MCF 10A (cell line): ENCODE measurements around the gene PLXNA1. TPM values are rescaled to one million over a fixed set of nuclear protein-coding genes. Genes with fewer than 3 reads are reported as not detected.

Experiments
- BruUV-seq: library from RNA; stranded (reverse); fragments of 400-500 nt; replicated peaks from 2 replicates; lab custom pipeline; 2021; lab: Mats Ljungman, UMichigan
- CTCF ChIA-PET: fragments of 300-600 bp; sonication (Branson Sonifier 250); formaldehyde crosslinking; extraction: SDS; loops from one replicate; lab custom pipeline; 2021; ENCODE audit warnings: antibody characterized with exemption, inconsistent platforms; lab: Yijun Ruan, JAX
- POLR2A ChIA-PET: fragments of 300-600, 350-650 bp; sonication (Branson Sonifier 250); formaldehyde crosslinking; extraction: SDS; loops from one replicate; lab custom pipeline; 2020; ENCODE audit warnings: antibody characterized with exemption, inconsistent platforms; lab: Yijun Ruan, JAX
- DNase-seq: peaks from one replicate; pipeline ENCODE4 v3.0.0-alpha.2; 2018; ENCODE audit not compliant: unreplicated experiment
- H3K27ac Mint-ChIP-seq: one replicate; pipeline ENCODE4 v1.8.0; 2022; ENCODE audit warnings: mild to moderate bottlenecking, low read depth, mixed read lengths; ENCODE audit not compliant: unreplicated experiment
- H3K27me3 Mint-ChIP-seq: one replicate; pipeline ENCODE4 v1.8.0; 2022; ENCODE audit warnings: mixed read lengths; ENCODE audit not compliant: insufficient read depth, unreplicated experiment
- H3K36me3 Mint-ChIP-seq: one replicate; pipeline ENCODE4 v1.8.0; 2022; ENCODE audit warnings: mild to moderate bottlenecking, moderate library complexity, mixed read lengths; ENCODE audit not compliant: insufficient read depth, unreplicated experiment
- H3K4me1 Mint-ChIP-seq: one replicate; pipeline ENCODE4 v1.8.0; 2022; ENCODE audit warnings: mixed read lengths; ENCODE audit not compliant: insufficient read depth, unreplicated experiment
- H3K4me3 Mint-ChIP-seq: one replicate; pipeline ENCODE4 v1.8.0; 2022; ENCODE audit warnings: mild to moderate bottlenecking, moderate library complexity, mixed read lengths; ENCODE audit not compliant: unreplicated experiment
- H3K9me3 Mint-ChIP-seq: one replicate; pipeline ENCODE4 v1.8.0; 2022; ENCODE audit warnings: mixed read lengths; ENCODE audit not compliant: unreplicated experiment
- CTCF ChIP-seq: fragments of 200-600 bp; IDR thresholded peaks from one replicate; pipeline ENCODE4 v1.8.0; 2022; ENCODE audit warnings: antibody characterized with exemption, mild to moderate bottlenecking; ENCODE audit not compliant: unreplicated experiment
- intact Hi-C: fragments of 100-400 bp; cut with micrococcal nuclease; formaldehyde crosslinking; loops from 2 replicates; pipeline ENCODE4 v1.14.1; 2022
- total RNA-seq: library from RNA; stranded (reverse); gene quantifications from 2 replicates; pipeline ENCODE4 v1.2.3, GENCODE V29; 2022

Gene PLXNA1
- total RNA-seq, 1 experiment from 2014 or later = 48.4 TPM

DNA sequence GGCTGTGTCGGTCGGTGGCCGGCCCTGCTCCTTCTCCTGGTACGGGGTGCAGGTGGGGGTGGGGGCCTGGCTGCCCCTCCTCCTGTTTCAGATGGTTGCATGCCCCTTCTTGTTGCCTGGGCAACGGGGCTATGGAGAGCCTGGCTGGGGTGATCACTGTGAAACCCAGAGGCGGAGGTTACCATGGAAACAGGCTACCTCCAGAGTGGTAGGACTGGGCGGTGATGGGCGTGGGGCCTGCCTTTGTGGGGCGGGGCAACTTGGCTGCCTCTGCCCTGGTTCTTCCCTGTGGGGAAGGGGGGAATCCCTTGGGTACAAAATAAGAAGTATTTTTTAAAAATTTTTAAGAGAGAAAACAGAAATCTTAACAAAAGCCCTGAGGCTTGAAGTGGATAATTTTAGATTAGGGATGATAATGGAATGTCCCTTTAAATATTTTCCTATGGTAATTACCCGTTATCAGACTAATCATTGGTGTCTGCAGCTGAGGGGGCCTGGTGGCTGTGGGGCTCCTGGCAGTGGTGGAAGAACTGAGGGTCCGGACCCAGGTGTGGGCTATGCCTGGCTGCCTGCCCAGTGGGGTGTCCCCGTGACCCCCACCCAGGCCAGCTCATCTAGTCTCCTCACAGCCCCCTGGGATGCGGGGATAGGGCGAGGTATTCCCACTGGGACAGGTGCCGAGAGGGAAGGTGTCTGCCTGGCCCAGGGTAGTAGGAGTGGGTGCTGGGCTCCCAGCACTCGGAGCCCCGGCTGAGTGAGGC is 32.5 kb downstream of the PLXNA1 start:
- H3K36me3 Mint-ChIP-seq = peaks cover 51% of the 10 kb centered on the region

DNA sequence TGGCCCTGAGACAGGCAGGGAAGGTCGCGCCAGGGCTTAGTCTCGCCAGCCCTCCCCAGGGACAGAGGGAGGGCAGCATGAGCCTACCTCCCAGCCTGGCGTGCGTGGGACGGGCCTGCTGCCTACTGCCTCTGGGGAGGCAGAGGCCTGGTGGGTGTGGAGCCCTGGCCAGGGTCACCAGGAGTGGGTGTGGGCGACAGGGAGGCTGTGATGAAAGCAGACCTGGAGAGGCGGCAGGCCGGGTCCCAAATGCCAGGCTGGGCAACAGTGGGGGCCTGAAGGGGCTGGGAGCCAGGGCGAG is 33.1 kb downstream of the PLXNA1 start:
- POLR2A ChIA-PET = no interaction called here
- H3K4me3 Mint-ChIP-seq = no peak overlapping the region

More for the DNA sequence above, 32.5 kb downstream of the PLXNA1 start:
- Mint-ChIP-seq H3K4me1 (peaks cover 16% of the 10 kb centered on the region), H3K27me3 (no peaks in the 10 kb centered on the region), H3K27ac (no peak overlapping the region), H3K9me3 (no peaks in the 10 kb centered on the region), H3K4me3 (no peak overlapping the region)
- TF ChIP-seq CTCF = no peak
- no peak for DNase-seq
- ChIA-PET CTCF (interaction anchor here (0.6 kb wide), 1 partner anchor 137 kb away, joined by 4 read pairs; no protein-coding TSS in a partner anchor), POLR2A (interaction anchor here (0.6 kb wide), 1 partner anchor 55 kb away, joined by 4 read pairs; no protein-coding TSS in a partner anchor)
- intact Hi-C loops = no loop called here
- no TSS peak for BruUV-seq

DNA sequence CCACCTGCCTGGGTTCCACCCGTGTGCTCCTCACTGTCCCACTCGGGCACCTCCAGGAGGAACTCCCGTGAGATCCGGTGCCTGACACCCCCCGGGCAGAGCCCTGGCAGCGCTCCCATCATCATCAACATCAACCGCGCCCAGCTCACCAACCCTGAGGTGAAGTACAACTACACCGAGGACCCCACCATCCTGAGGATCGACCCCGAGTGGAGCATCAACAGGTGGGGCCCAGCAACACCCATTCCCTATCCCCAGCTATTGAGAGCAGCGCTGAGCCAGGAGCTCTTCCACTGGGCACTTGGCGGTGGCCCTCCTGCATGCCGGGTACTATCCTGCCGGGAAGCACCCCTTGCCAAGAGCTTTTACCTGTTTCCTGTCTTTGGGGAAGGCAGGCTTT is 33.5 kb downstream of the PLXNA1 start:
- peaks cover 51% of the 10 kb centered on the region for H3K36me3 Mint-ChIP-seq
- no peak for TF ChIP-seq CTCF
- H3K4me1 Mint-ChIP-seq = peaks cover 16% of the 10 kb centered on the region
- H3K27ac Mint-ChIP-seq = no peak overlapping the region
- BruUV-seq = no TSS peak
- H3K4me3 Mint-ChIP-seq = no peak overlapping the region
- ChIA-PET POLR2A (interaction anchor here (1.1 kb wide), 1 partner anchor 19 kb away, joined by 5 read pairs; no protein-coding TSS in a partner anchor), CTCF (interaction anchor here (1.0 kb wide), 1 partner anchor 33 kb away, joined by 4 read pairs; no protein-coding TSS in a partner anchor)
- H3K9me3 Mint-ChIP-seq = no peaks in the 10 kb centered on the region
- no peaks in the 10 kb centered on the region for H3K27me3 Mint-ChIP-seq
- intact Hi-C loops = no loop called here
- DNase-seq = no peak

More for the DNA sequence above, 33.1 kb downstream of the PLXNA1 start:
- H3K9me3 Mint-ChIP-seq = no peaks in the 10 kb centered on the region
- peaks cover 16% of the 10 kb centered on the region for H3K4me1 Mint-ChIP-seq
- intact Hi-C loops = no loop called here
- no peak for TF ChIP-seq CTCF
- DNase-seq = no peak
- H3K27me3 Mint-ChIP-seq = no peaks in the 10 kb centered on the region
- no TSS peak for BruUV-seq
- H3K27ac Mint-ChIP-seq = no peak overlapping the region
- CTCF ChIA-PET = no interaction called here
- H3K36me3 Mint-ChIP-seq = peaks cover 51% of the 10 kb centered on the region

GRCh38 chr3:127017229-127017628 is 34.3 kb downstream of the PLXNA1 start:
- ChIA-PET CTCF (interaction anchor here (1.0 kb wide), 1 partner anchor 32 kb away, joined by 4 read pairs; no protein-coding TSS in a partner anchor), POLR2A (interaction anchor here (1.1 kb wide), 1 partner anchor 18 kb away, joined by 5 read pairs; no protein-coding TSS in a partner anchor)
- no TSS peak for BruUV-seq
- no peak for TF ChIP-seq CTCF
- H3K27me3 Mint-ChIP-seq = no peaks in the 10 kb centered on the region
- H3K4me3 Mint-ChIP-seq = no peak overlapping the region
- peaks cover 9% of the 10 kb centered on the region for H3K4me1 Mint-ChIP-seq
- no peak overlapping the region for H3K27ac Mint-ChIP-seq
- H3K36me3 Mint-ChIP-seq = peaks cover 44% of the 10 kb centered on the region
- intact Hi-C loops = no loop called here
- H3K9me3 Mint-ChIP-seq = no peaks in the 10 kb centered on the region
- no peak for DNase-seq
